HepG2 (cell line): ENCODE results near the gene ULK3. TPM values are rescaled to one million over a fixed set of nuclear protein-coding genes. Genes with fewer than 3 reads are reported as not detected.
A peak's percentile ranks its signal among the peaks of the same experiment; 100 is the strongest.

Experiments used
- EED ChIP-seq: sonication (generic); formaldehyde crosslinking; IDR thresholded peaks from 2 replicates; pipeline ENCODE4 v1.5.0; 2020; ENCODE audit warnings: mild to moderate bottlenecking, missing genetic modification reagents
- ETS1 ChIP-seq: sonication (generic); formaldehyde crosslinking; IDR thresholded peaks from 2 replicates; pipeline ENCODE4 v1.4.0; 2020; ENCODE audit warnings: missing genetic modification reagents
- KMT2B ChIP-seq: IDR thresholded peaks from 2 replicates; pipeline ENCODE4 v1.6.1; 2016; ENCODE audit warnings: missing genetic modification reagents, missing compliant biosample characterization
- MNT ChIP-seq: fragments of 450-650 bp; IDR thresholded peaks from 2 replicates; pipeline ENCODE4 v1.6.1; 2016
- NCOA2 ChIP-seq: sonication (generic); formaldehyde crosslinking; IDR thresholded peaks from 2 replicates; pipeline ENCODE4 v1.8.0; 2022; ENCODE audit warnings: inconsistent platforms
- SAFB2 ChIP-seq: sonication (generic); formaldehyde crosslinking; IDR thresholded peaks from 2 replicates; pipeline ENCODE4 v1.5.1; 2020; ENCODE audit warnings: missing genetic modification reagents, low read depth, mild to moderate bottlenecking, borderline replicate concordance
- THAP8 ChIP-seq: sonication (generic); formaldehyde crosslinking; IDR thresholded peaks from 2 replicates; pipeline ENCODE4 v1.5.1; 2020; ENCODE audit warnings: missing genetic modification reagents, mild to moderate bottlenecking, borderline replicate concordance
- ZHX1 ChIP-seq: sonication (generic); formaldehyde crosslinking; IDR thresholded peaks from 2 replicates; pipeline ENCODE4 v1.8.1; 2022; ENCODE audit warnings: low read depth, mild to moderate bottlenecking, missing genetic modification reagents
- ZNF205 ChIP-seq: IDR thresholded peaks from 2 replicates; pipeline ENCODE4 v1.6.1; 2018; ENCODE audit warnings: missing biosample characterization, missing genetic modification reagents
- ZNF326 ChIP-seq: sonication (generic); formaldehyde crosslinking; IDR thresholded peaks from 2 replicates; pipeline ENCODE4 v1.4.0; 2020; ENCODE audit warnings: missing genetic modification reagents, borderline replicate concordance
- ZNF552 ChIP-seq: sonication (generic); formaldehyde crosslinking; IDR thresholded peaks from 2 replicates; pipeline ENCODE4 v1.9.0; 2022; ENCODE audit warnings: missing genetic modification reagents, mild to moderate bottlenecking, borderline replicate concordance
- ZNF747 ChIP-seq: sonication (generic); formaldehyde crosslinking; IDR thresholded peaks from 2 replicates; pipeline ENCODE4 v1.8.1; 2023; ENCODE audit warnings: missing genetic modification reagents, mild to moderate bottlenecking, borderline replicate concordance
- polyA plus RNA-seq, 8 experiments: library from polyadenylated mRNA; depleted of rRNA in 3 of 8; stranded (reverse) in 7 of 8; unstranded in 1 of 8; fragments of >200 nt; fragmentation: Illumina TruSeq in 4 of 8; extraction: Trizol in 4 of 8; gene quantifications; 2 replicates each; pipeline versions ENCODE4 v1.2.1 to v1.2.3, GENCODE V29; 2011 to 2016; ENCODE audit warnings: low read depth in 4 of 8, missing spikeins in 1 of 8, mixed read lengths in 1 of 8; ENCODE audit not compliant: insufficient read depth in 1 of 8
- total RNA-seq, 5 experiments: library from RNA; depleted of rRNA; stranded (reverse); fragments of >200 nt; fragmentation: Illumina TruSeq; extraction: Trizol; gene quantifications; 2 replicates each; pipeline ENCODE4 v1.2.3, GENCODE V29; 2016; ENCODE audit warnings: low read depth in 1 of 5
- TF ChIP-seq, protein P1 (sequence below): sonication (generic); formaldehyde crosslinking; IDR thresholded peaks from 2 replicates; pipeline ENCODE4 v1.5.1; 2020; ENCODE audit warnings: mild to moderate bottlenecking, missing genetic modification reagents, borderline replicate concordance
- TF ChIP-seq, protein P2 (sequence below), 2 experiments: sonication (generic) in 1 of 2; formaldehyde crosslinking in 1 of 2; IDR thresholded peaks; 2 replicates each; pipeline versions ENCODE4 v1.4.0 to v1.6.1; 2016 to 2020; ENCODE audit warnings: borderline replicate concordance in 1 of 2, low read depth in 1 of 2, mild to moderate bottlenecking in 1 of 2, missing genetic modification reagents in 1 of 2

The ULK3 gene
- total and polyA plus RNA-seq, 2 of the 13 experiments (the other 11 are each of a cell fraction or from before 2014, with no cell fraction given) = 15.2 to 23.7 TPM

DNA sequence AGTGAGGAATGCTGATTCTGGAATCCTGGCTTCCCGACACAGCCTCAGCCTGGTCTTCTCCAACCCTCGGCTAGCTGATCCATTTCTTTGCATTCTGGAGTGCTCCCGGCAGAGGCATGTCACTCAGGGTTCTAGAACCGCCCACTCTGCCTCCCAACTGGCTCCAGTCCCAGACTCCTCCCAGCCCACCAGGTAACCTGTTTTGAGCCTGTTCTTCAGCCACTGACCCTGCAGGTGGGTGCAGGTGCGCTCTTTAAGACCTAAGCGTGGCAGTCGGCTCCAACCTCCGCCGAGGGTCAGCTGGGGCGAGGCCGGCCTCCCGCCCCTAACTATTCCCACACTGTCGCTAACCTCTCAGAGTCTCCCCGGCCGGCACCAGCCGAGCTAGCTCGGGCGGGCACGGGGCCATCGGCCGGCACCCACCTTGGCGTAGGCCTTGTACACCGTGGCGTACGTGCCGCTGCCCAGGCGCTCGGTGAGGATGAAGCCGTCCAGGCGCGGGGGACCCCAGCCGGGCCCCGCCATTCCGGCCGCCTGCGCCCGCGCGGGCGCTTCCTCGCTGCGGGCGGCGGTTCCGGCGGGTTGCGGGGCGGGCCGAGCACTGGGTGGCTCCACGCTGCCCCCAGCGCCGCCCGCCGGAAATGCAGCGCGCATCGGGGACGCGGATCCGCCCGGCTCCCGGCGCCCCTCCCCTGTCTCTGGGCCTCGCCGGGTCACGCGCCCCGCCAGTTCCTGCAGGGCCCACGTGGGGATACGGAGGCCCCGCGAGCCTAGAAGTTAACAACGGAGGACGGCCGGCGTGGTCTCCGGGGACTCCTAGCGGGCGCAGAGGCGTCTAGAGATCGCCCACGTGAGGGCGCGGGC lies at the start of gene ULK3 (continued):
- TF ChIP-seq, protein P1, sequence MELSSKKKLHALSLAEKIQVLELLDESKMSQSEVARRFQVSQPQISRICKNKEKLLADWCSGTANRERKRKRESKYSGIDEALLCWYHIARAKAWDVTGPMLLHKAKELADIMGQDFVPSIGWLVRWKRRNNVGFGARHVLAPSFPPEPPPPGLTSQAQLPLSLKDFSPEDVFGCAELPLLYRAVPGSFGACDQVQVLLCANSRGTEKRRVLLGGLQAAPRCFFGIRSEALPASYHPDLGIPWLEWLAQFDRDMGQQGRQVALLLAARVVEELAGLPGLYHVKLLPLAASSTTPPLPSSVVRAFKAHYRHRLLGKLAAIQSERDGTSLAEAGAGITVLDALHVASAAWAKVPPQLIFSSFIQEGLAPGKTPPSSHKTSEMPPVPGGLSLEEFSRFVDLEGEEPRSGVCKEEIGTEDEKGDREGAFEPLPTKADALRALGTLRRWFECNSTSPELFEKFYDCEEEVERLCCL (CRISPR knock-in tag) = no peak
- TF ChIP-seq NCOA2 (CRISPR knock-in tag) = no peak
- TF ChIP-seq THAP8 (CRISPR knock-in tag) = no peak
- TF ChIP-seq EED (CRISPR knock-in tag) = no peak
- TF ChIP-seq MNT = peak; percentile 61
- no peak; the same call in 1 of the 2 replicates for TF ChIP-seq KMT2B
- no peak for TF ChIP-seq ZNF326 (CRISPR knock-in tag)
- TF ChIP-seq, protein P2, sequence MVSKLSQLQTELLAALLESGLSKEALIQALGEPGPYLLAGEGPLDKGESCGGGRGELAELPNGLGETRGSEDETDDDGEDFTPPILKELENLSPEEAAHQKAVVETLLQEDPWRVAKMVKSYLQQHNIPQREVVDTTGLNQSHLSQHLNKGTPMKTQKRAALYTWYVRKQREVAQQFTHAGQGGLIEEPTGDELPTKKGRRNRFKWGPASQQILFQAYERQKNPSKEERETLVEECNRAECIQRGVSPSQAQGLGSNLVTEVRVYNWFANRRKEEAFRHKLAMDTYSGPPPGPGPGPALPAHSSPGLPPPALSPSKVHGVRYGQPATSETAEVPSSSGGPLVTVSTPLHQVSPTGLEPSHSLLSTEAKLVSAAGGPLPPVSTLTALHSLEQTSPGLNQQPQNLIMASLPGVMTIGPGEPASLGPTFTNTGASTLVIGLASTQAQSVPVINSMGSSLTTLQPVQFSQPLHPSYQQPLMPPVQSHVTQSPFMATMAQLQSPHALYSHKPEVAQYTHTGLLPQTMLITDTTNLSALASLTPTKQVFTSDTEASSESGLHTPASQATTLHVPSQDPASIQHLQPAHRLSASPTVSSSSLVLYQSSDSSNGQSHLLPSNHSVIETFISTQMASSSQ (IDR thresholded peaks at IDR 0.05; ENCODE audit: low read depth) = no peak
- TF ChIP-seq, protein P2 (CRISPR knock-in tag; IDR thresholded peaks at IDR 0.05; ENCODE audit: borderline replicate concordance) = 0 out of 2 replicates have a peak, but pooled peaks have one; percentile 7
- TF ChIP-seq ZHX1 (CRISPR knock-in tag) = no peak
- 0 out of 2 replicates have a peak, but pooled peaks have one; percentile 33 for TF ChIP-seq SAFB2
- 0 out of 2 replicates have a peak, but pooled peaks have one; percentile 39 for TF ChIP-seq ZNF747 (CRISPR knock-in tag)
- TF ChIP-seq ETS1 (CRISPR knock-in tag) = no peak
- peak; percentile 79; the same call in 1 of the 2 replicates for TF ChIP-seq ZNF552 (CRISPR knock-in tag)
- peak; percentile 64 for TF ChIP-seq ZNF205 (CRISPR knock-in tag)
